Epithelial cell of proximal tubule (primary cell): Measurements from ENCODE around the gene SPATA33. TPM values are rescaled to one million over a fixed set of nuclear protein-coding genes. Genes with fewer than 3 reads are reported as not detected.
A peak's percentile ranks its signal among the peaks of the same experiment; 100 is the strongest.
"Not testable (repeated sequence)": the region's sequence is repeated elsewhere in the genome, so short reads cannot be mapped to it uniquely, and the experiment has no call there.

Experiments used
- DNase-seq: peaks from one replicate; pipeline ENCODE4 v3.0.0-alpha.2; 2011; ENCODE audit warnings: low read depth
- H3K4me3 ChIP-seq: 2 replicates; pipeline ENCODE4 v1.5.1; 2011; ENCODE audit warnings: low read depth, mild to moderate bottlenecking, low read length
- CTCF ChIP-seq: conservative IDR thresholded peaks from 2 replicates; pipeline ENCODE4 v1.5.1; 2012; ENCODE audit warnings: low read depth, mild to moderate bottlenecking, low read length
- total RNA-seq: library from RNA; depleted of rRNA; stranded (reverse); fragments of >200 nt; gene quantifications from 2 replicates; pipeline ENCODE4 v1.2.3, GENCODE V29; 2015

Gene SPATA33
- total RNA-seq, 1 donor from 2014 or later, result 8.1 TPM

- DNase-seq, result no peak
- H3K4me3 ChIP-seq, result no peak overlapping the region
- TF ChIP-seq CTCF, result no peak
Observed at GRCh38 chr16:89667633-89668032, 10.0 kb downstream of the SPATA33 start.

- no peak for TF ChIP-seq CTCF
Observed at GRCh38 chr16:89668790-89669158, 11.1 kb downstream of the SPATA33 start.

GRCh38 chr16:89669755-89670154 lies 12.1 kb downstream of the SPATA33 start:
- DNase-seq, result no peak
- no peak overlapping the region for H3K4me3 ChIP-seq
- no peak for TF ChIP-seq CTCF

More at GRCh38 chr16:89668790-89669158, 11.1 kb downstream of the SPATA33 start:
- H3K4me3 ChIP-seq, result peak overlapping the region; percentile 35
- DNase-seq, result no peak

GRCh38 chr16:89670496-89671431 lies 13.1 kb downstream of the SPATA33 start:
- TF ChIP-seq CTCF, result no peak
- H3K4me3 ChIP-seq, result no peak overlapping the region
- DNase-seq, result no peak

GRCh38 chr16:89671565-89671964 lies 13.9 kb downstream of the SPATA33 start:
- DNase-seq, result not testable (repeated sequence)

GRCh38 chr16:89672177-89672941 lies 14.7 kb downstream of the SPATA33 start:
- TF ChIP-seq CTCF, result no peak

More at GRCh38 chr16:89671565-89671964, 13.9 kb downstream of the SPATA33 start:
- not testable (repeated sequence) for H3K4me3 ChIP-seq

GRCh38 chr16:89678258-89678657 lies 20.6 kb downstream of the SPATA33 start:
- H3K4me3 ChIP-seq, result no peak overlapping the region
- TF ChIP-seq CTCF, result no peak
- no peak for DNase-seq

More at GRCh38 chr16:89672177-89672941, 14.7 kb downstream of the SPATA33 start:
- DNase-seq, result no peak
- H3K4me3 ChIP-seq, result no peak overlapping the region
